HTR-8/SVneo (cell line): Measurements from ENCODE around the gene DNAJB11.

Source experiments
- DNase-seq: peaks from one replicate; pipeline ENCODE4 v3.0.0; 2011; ENCODE audit warnings: low spot score, mixed read lengths; ENCODE audit not compliant: insufficient read length
- FAIRE-seq: peaks from 2 replicates; lab custom pipeline; 2011; peaks lifted over from hg19 to GRCh38; lab: Jason Lieb, UNC

Gene DNAJB11

GRCh38 chr3:186592682-186593081 lies 22.2 kb downstream of the DNAJB11 start:
- no peak for DNase-seq
- FAIRE-seq: no peak

- FAIRE-seq (no peak), DNase-seq (no peak)
Observed at GRCh38 chr3:186593862-186594261, 23.3 kb downstream of the DNAJB11 start.

GRCh38 chr3:186594591-186595113 lies 24.1 kb downstream of the DNAJB11 start:
- FAIRE-seq (no peak), DNase-seq (no peak)

GRCh38 chr3:186596568-186597287 lies 26.2 kb downstream of the DNAJB11 start:
- FAIRE-seq (no peak), DNase-seq (no peak)

- DNase-seq (no peak), FAIRE-seq (no peak)
Observed at GRCh38 chr3:186598108-186598784, 27.7 kb downstream of the DNAJB11 start.

GRCh38 chr3:186598794-186599141 lies 28.2 kb downstream of the DNAJB11 start:
- FAIRE-seq: no peak
- DNase-seq: no peak

GRCh38 chr3:186599142-186599784 lies 28.7 kb downstream of the DNAJB11 start:
- DNase-seq (no peak), FAIRE-seq (no peak)

- FAIRE-seq (no peak), DNase-seq (no peak)
Observed at GRCh38 chr3:186599785-186600166, 29.3 kb downstream of the DNAJB11 start.

GRCh38 chr3:186600896-186601295 lies 30.4 kb downstream of the DNAJB11 start:
- DNase-seq: no peak
- FAIRE-seq: no peak

GRCh38 chr3:186603159-186603558 lies 32.6 kb downstream of the DNAJB11 start:
- FAIRE-seq: no peak
- no peak for DNase-seq

- DNase-seq (no peak), FAIRE-seq (no peak)
Observed at GRCh38 chr3:186605078-186605477, 34.6 kb downstream of the DNAJB11 start.

- DNase-seq (no peak), FAIRE-seq (no peak)
Observed at GRCh38 chr3:186605561-186606545, 35.3 kb downstream of the DNAJB11 start.

- FAIRE-seq: no peak
- no peak for DNase-seq
Observed at GRCh38 chr3:186608624-186609215, 38.2 kb downstream of the DNAJB11 start.

- no peak for FAIRE-seq
Observed at GRCh38 chr3:186609247-186609868, 38.8 kb downstream of the DNAJB11 start.

GRCh38 chr3:186612065-186612464 lies 41.5 kb downstream of the DNAJB11 start:
- FAIRE-seq: no peak

More at GRCh38 chr3:186609247-186609868, 38.8 kb downstream of the DNAJB11 start:
- no peak for DNase-seq

GRCh38 chr3:186612721-186613636 lies 42.5 kb downstream of the DNAJB11 start, which contains the start of gene AHSG:
TSS of gene AHSG (plus strand) at chr3:186613060. CDS start at chr3:186613142, 82 bp downstream.
- DNase-seq: no peak
- FAIRE-seq: no peak

More at GRCh38 chr3:186612065-186612464, 41.5 kb downstream of the DNAJB11 start:
- no peak for DNase-seq

GRCh38 chr3:186613637-186614265 lies 43.2 kb downstream of the DNAJB11 start:
- DNase-seq (no peak), FAIRE-seq (no peak)

GRCh38 chr3:186614266-186614596 lies 43.7 kb downstream of the DNAJB11 start:
- FAIRE-seq (no peak), DNase-seq (no peak)
